Thyroid gland (tissue), 4 donors: ENCODE measurements around the gene PLEKHJ1.

Experiments
- CTCF ChIP-seq, 6 experiments: fragments of 200-600 bp in 3 of 6; fragments of 450-650 bp in 3 of 6; sonication (generic) in 3 of 6; IDR thresholded peaks; one replicate each; pipeline ENCODE4 v1.5.1; 2016 to 2019; ENCODE audit warnings: antibody characterized with exemption in 6 of 6, mild to moderate bottlenecking in 2 of 6, inconsistent platforms in 1 of 6, moderate library complexity in 1 of 6
- POLR2A ChIP-seq, 2 donors: fragments of 450-650 bp; IDR thresholded peaks; one replicate each; pipeline ENCODE4 v1.6.1; 2017; ENCODE audit warnings: antibody characterized with exemption in 2 of 2, mild to moderate bottlenecking in 2 of 2, moderate library complexity in 1 of 2

- TF ChIP-seq CTCF (IDR thresholded peaks at IDR 0.05): no peak
- no peak for TF ChIP-seq POLR2A (IDR thresholded peaks at IDR 0.05)
These were observed 34.5 kb downstream of the PLEKHJ1 start for GRCh38 chr19:2201473-2202148.
